Omental fat pad (tissue), 4 donors: ENCODE measurements around the gene DCLRE1C. TPM values are rescaled to one million over a fixed set of nuclear protein-coding genes. Genes with fewer than 3 reads are reported as not detected.
"Not testable (repeated sequence)": the region's sequence is repeated elsewhere in the genome, so short reads cannot be mapped to it uniquely, and the experiment has no call there.

ENCODE experiments used
- ATAC-seq: fragments of 150-250 bp; one replicate; pipeline ENCODE4 v1.9.1; 2016; ENCODE audit warnings: mild to moderate bottlenecking, moderate library complexity; ENCODE audit not compliant: low FRiP score
- DNase-seq: peaks from one replicate; pipeline ENCODE4 v3.0.0-alpha.2; 2019; ENCODE audit warnings: low spot score
- total RNA-seq, 4 donors: library from RNA; depleted of rRNA; stranded (reverse); fragments of >200 nt; gene quantifications; one replicate each; pipeline ENCODE4 v1.1.0, GENCODE V29; 2016
- TF ChIP-seq, protein P1 (sequence below), 3 donors: fragments of 450-650 bp; IDR thresholded peaks; one replicate each; pipeline ENCODE4 v1.5.1; 2016 to 2017; ENCODE audit warnings: antibody characterized with exemption in 3 of 3, mild to moderate bottlenecking in 3 of 3, moderate library complexity in 2 of 3

DCLRE1C gene
- total RNA-seq, 4 donors from 2014 or later = 5.9 to 12.5 (median 7.1) TPM

DNA sequence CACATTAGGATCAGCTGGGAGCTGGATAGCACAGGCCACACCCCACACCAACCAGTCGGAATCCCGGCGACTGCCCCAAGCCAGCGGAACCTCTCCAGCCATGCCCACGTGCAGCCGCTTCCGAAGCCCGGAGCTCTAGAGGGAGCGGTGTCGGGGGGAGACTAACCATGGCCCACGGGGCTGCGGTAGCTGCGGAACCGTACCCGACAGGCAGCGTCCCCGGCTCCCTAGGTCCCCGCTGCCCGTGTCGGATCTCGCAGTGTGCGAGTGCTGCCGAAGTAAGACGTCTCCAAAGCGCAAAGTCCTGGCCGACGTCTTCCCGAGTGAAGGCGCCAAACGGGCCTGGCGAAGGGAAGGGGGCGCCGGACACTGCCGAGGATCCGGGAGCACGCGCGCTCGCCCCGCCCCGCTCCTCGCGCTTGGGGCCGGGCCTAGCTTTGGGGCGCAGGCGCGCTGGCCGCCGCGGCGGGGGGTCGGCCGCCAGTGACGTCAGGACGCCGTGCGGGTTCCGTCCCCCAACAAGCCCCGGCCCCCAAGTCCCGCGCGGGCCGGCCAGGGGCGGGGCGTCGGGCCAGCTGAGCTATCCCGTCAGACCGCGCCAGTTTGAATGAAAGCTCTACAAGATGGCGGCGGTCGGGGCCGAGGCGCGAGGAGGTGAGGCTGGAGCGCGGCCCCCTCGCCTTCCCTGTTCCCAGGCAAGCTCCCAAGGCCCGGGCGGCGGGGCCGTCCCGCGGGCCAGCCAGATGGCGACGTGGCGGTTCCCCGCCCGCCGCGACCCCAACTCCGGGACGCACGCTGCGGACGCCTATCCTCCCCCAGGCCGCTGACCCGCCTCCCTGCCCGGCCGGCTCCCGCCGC is 75.4 kb downstream of the DCLRE1C start, which contains the start of gene SUV39H2:
SUV39H2 (plus strand) TSS at position 601 of the 858 bp plus-strand sequence; CDS start at position 624, 23 bp downstream.
- peak; percentile 95 for ATAC-seq
- DNase-seq = peak; percentile 80
- TF ChIP-seq, protein P1, sequence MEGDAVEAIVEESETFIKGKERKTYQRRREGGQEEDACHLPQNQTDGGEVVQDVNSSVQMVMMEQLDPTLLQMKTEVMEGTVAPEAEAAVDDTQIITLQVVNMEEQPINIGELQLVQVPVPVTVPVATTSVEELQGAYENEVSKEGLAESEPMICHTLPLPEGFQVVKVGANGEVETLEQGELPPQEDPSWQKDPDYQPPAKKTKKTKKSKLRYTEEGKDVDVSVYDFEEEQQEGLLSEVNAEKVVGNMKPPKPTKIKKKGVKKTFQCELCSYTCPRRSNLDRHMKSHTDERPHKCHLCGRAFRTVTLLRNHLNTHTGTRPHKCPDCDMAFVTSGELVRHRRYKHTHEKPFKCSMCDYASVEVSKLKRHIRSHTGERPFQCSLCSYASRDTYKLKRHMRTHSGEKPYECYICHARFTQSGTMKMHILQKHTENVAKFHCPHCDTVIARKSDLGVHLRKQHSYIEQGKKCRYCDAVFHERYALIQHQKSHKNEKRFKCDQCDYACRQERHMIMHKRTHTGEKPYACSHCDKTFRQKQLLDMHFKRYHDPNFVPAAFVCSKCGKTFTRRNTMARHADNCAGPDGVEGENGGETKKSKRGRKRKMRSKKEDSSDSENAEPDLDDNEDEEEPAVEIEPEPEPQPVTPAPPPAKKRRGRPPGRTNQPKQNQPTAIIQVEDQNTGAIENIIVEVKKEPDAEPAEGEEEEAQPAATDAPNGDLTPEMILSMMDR (IDR thresholded peaks at IDR 0.05) = no peak

DNA sequence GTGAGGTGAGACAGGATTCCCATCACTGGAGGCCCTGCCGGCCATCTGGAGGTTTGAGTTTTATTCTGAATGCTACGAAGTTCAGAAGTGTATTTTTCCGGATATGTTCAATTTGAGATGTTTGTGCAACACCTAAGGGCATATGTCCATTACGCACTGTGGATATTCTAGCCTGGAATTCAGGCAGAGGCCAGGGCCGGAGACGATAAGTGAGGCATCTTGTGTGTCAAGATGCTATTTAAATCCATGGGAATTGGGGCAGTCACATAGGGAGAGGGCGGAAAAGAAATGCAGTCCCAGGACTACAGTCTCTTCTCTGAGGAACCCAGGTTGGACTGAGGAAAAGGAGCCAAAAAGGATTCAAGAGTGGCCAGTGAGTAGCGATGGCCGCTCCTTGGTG is 77.1 kb downstream of the DCLRE1C start:
- TF ChIP-seq, protein P1 (IDR thresholded peaks at IDR 0.05) = no peak

DNA sequence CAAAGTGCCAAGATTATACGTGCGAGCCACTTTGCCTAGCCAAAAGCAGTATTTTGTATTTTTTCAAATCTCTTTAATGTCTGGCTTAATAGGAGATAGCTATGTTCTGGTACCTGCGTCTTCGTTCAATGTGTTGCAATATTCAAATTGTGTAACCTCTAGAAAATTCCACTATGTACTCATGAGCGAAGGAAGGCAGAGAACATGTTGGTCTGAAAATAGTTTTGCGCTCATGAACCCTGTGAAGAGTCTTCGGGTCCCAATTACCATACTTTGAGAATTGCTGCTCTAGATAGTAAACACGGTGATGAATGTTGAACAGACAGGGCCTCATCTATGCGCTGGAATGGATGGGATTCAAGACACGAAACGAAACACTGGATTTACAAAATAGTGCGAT is 78.0 kb downstream of the DCLRE1C start:
- TF ChIP-seq, protein P1 (IDR thresholded peaks at IDR 0.05) = no peak
- ATAC-seq = no peak

More for the DNA sequence above, 77.1 kb downstream of the DCLRE1C start:
- no peak for DNase-seq
- no peak for ATAC-seq

DNA sequence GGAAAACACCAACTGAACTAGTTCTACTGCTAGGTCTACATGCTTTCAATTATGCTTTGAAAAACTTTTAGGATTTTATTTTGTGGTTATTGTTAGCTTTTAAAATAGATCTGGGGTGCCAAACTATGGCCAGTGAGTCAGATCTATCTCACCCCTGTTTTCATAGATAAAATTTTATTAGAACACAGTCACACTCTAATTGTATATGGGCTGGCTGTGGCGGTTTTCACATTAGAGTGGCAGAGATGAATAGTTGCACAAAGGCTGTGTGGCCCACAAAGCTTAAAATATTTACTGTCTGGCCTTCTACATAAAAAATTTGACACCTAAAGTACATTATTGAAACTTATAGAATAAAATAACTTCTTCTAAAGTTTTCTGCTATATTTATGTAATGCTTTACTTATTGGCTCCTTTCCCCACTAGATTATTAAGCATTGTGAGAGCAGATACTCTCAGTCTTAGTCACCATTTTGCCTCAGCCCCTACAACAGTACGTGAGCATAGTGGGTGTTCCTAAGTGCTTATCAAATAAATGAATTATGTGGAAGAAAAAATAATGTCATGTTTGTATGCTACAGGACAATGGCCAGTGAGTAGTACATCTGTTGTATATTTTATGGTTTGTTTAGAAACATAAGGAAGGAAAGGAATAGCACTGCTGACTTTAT is 80.7 kb downstream of the DCLRE1C start:
- TF ChIP-seq, protein P1 (IDR thresholded peaks at IDR 0.05) = no peak
- ATAC-seq = no peak
- no peak for DNase-seq

More for the DNA sequence above, 78.0 kb downstream of the DCLRE1C start:
- DNase-seq = no peak

DNA sequence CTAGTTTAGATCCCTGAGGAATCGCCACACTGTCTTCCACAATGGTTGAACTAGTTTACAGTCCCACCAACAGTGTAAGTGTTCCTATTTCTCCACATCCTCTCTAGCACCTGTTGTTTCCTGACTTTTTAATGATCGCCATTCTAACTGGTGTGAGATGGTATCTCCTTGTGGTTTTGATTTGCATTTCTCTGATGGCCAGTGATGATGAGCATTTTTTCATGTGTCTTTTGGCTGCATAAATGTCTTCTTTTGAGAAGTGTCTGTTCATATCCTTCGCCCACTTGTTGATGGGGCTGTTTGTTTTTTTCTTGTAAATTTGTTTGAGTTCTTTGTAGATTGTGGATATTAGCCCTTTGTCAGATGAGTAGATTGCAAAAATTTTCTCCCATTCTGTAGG is 89.0 kb downstream of the DCLRE1C start:
- ATAC-seq, DNase-seq: not testable (repeated sequence)

DNA sequence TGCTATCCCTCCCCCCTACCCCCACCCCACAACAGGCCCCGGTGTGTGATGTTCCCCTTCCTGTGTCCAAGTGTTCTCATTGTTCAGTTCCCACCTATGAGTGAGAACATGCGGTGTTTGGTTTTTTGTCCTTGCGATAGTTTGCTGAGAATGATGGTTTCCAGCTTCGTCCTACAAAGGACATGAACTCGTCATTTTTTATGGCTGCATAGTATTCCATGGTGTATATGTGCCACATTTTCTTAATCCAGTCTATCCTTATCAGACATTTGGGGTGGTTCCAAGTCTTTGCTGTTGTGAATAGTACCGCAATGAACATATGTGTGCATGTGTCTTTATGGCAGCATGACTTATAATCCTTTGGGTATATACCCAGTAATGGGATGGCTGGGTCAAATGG is 89.4 kb downstream of the DCLRE1C start:
- not testable (repeated sequence) for DNase-seq, ATAC-seq

DNA sequence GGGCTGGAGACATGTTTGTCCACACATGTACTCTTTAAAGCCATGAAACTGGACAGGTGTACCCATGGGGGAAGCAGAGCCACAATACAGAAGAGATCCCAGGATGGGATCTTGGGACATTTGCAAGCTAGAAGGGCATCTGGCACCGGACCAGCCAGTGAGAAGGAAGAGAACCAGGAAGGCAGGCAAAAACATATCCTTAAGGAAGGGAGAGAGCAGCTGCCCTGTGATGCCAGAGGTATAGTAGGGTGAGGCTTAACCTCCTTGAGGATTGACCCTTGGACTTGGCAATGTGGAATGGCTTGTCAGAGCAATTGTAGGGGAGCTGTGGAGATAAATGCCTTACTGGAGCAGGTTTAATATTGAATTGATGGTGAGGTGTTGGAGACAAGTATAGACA is 93.1 kb downstream of the DCLRE1C start:
- TF ChIP-seq, protein P1 (IDR thresholded peaks at IDR 0.05) = no peak
- ATAC-seq (no peak), DNase-seq (no peak)

DNA sequence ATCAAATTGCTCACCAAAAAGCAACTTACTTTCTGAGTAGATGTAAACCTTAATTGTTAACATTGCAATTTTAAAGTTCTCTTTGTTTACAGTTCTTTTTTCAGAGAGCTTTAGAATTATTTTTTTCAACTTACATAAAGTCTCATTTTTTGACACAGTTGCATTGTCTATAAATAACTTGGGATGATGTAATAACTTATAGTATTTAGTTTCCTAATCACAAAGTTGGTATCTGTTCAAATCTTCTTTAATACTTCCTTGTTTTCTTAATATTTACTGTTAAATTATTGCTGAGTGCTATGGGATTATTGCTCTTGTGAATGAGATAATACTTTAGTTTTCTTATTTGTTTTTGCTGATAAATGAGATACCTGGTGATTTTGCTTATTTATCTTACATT is 94.1 kb downstream of the DCLRE1C start:
- DNase-seq (no peak), ATAC-seq (no peak)
- TF ChIP-seq, protein P1 (IDR thresholded peaks at IDR 0.05) = no peak
